GM18873 (cell line): Measurements from ENCODE around the gene FN1.
"Not testable (repeated sequence)": the region's sequence is repeated elsewhere in the genome, so short reads cannot be mapped to it uniquely, and the experiment has no call there.

Experiments
- ATAC-seq: cut with Tn5 transposase; IDR thresholded peaks from one replicate; pipeline ENCODE4 v1.9.1; 2021; ENCODE audit warnings: mild to moderate bottlenecking, moderate library complexity, moderate number of reproducible peaks; ENCODE audit not compliant: unreplicated experiment, low FRiP score

FN1 gene

DNA sequence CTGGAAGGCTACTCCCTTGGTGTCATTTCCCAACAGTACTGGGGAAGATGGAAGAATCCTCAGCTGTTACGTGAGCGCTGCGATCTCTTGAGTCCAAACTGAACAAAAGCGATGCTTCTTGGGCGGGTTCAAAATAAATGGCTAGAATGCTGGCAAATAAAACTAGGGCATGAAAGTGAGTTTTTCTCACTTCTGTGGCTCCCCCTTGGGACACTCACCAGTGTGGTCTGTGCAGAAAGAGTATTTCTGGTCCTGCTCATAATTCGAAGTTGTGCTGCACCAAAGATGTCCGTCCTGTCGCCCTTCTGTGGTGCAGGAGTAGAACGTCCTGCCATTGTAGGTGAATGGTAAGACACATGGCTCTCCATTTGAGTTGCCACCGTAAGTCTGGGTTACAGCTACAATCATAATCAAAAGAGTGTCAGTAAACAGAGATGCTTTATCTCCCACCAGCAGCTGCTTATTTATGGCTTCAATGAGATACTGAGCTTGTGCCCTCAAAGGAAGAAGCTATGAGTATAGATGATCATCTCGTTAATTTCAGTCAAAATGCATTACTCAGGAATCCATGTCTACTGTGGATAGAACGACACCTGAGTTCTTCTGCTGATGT lies 11.8 kb downstream of the FN1 start:
- no peak for ATAC-seq

GRCh38 chr2:215423234-215423633 lies 12.6 kb downstream of the FN1 start:
- no peak for ATAC-seq

- ATAC-seq, result no peak
Observed at GRCh38 chr2:215422676-215423075, 13.2 kb downstream of the FN1 start.

DNA sequence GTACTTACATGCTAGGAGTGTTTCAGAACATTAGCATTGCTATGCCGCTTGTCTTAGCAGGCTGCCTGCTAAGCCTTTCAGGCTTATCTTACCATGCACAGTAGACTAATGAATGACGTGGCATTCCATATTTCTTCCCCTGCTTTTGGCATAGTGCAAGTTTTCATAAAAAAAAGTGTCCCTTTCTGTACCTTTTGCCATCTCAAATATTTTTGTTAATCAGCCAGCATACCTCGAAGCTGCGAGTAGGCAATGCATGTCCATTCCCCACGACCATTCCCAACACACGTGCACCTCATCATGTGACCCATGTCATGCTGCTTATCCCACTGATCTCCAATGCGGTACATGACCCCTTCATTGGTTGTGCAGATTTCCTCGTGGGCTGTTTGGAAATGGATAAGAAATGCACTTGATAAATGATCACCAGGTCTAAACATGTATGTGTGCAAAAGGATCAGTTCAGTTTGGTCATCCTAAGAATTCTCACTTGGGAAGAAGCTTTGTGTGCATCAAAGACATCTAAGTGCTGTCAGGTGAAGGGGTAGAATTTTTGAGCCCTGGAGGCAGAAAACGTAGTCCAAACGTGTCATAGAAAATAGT lies 13.9 kb downstream of the FN1 start:
- ATAC-seq, result no peak

GRCh38 chr2:215420471-215420935 lies 15.4 kb downstream of the FN1 start:
- ATAC-seq, result no peak

GRCh38 chr2:215419769-215420470 lies 15.9 kb downstream of the FN1 start:
- ATAC-seq, result no peak

DNA sequence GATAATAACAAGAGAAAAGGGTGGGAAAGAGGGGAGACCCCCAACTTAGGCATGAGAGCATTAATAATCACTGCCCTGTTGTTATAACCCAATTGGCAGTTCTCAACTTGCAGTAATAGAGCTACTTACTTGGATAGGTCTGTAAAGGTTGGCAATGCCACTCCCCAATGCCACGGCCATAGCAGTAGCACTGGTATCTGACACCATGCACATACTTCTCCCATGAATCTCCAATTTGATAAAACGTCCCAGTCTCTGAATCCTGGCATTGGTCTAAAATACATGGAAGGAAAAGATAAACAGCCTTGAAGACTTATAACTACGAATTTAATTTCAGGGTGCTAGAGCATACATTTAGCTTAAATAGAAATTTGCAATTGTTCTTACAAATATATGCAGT lies 16.8 kb downstream of the FN1 start:
- ATAC-seq, result no peak

GRCh38 chr2:215418064-215418963 lies 17.6 kb downstream of the FN1 start:
- ATAC-seq, result no peak

GRCh38 chr2:215417400-215417951 lies 18.4 kb downstream of the FN1 start:
- no peak for ATAC-seq

DNA sequence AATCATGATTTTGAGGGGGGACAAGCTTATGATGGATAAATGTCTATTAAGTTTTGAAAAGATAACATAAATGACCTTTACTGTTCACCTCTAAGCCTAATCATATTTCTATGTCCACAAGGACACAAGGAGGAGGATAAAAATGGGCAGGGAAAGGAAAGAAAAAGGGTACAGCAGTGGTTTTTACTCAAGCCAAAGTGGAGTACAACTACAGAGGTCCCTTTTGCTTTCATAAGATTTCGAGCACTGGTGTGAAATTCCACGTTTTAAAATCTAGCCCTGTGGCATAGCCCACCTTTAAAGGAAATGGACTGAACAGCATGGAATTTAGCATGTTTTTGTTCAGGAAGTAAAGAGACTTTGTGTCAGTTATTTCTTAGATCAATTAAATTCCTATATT lies 19.2 kb downstream of the FN1 start:
- no peak for ATAC-seq

DNA sequence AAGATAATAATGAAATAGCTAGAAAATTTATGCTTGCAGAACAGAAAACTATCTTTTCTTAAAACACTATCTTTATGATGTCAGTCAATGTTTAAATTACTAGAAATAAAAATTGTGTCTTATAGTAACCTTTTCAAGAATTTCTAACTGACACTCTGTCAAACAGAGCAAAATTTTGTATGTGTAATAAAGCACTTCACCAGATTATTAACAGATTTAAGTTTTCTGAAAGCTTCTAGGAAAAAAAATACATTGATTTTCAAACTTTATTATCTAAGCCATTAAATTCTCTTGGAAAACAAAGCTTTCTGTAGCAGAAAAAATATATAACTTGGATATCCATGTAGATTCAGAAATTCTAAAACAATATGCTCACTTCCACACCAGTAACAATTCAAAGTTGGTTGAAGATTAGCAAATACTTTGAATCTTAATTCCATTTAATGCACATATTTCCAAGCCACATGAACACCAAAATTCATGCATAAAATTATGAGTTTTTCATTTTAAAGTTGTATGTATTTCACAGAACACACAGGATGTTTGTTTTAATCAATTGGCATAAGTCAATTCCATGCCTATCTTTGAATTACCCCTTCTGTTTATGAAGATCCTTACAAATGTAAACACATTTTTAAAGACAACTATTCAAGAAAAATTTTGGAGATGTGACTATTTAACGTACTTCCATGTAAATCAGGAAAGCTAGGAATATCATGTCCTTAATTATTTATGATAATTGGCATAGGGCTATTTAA lies 19.9 kb downstream of the FN1 start:
- ATAC-seq, result no peak

- ATAC-seq, result no peak
Observed at GRCh38 chr2:215415218-215415617, 20.6 kb downstream of the FN1 start.

DNA sequence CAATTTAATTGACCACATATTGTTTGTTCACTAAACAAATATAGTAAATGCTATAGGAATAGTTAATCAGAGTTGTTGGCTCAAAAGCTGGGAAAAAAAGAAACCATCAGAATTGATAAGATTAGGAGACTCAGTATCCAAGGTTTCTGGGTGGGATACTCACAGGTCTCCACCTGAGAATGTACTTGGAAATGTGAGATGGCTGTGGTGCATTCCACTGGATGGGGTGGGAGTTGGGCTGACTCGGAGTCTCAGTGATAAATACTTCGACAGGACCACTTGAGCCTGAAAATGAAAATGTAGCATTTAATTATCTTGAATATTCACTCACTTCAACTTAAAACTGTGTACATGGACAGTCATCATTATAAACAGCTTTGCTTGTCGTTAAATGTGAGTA lies 21.2 kb downstream of the FN1 start:
- ATAC-seq, result no peak

- no peak for ATAC-seq
Observed at GRCh38 chr2:215413974-215414373, 21.9 kb downstream of the FN1 start.

DNA sequence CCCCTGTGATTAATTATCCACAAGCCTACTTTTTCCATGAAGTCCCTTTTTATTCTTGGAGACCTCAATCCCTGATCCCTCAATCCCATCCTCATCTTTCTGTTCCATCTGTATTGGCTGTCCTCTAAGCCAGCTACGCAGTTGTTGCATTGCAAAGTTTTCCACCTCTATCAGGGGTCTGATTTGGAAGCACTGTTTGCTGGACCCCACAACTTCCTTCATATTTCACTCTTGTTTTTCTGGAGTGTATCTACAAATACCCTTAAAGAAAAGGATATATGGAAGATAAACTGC lies 22.4 kb downstream of the FN1 start:
- ATAC-seq, result no peak

DNA sequence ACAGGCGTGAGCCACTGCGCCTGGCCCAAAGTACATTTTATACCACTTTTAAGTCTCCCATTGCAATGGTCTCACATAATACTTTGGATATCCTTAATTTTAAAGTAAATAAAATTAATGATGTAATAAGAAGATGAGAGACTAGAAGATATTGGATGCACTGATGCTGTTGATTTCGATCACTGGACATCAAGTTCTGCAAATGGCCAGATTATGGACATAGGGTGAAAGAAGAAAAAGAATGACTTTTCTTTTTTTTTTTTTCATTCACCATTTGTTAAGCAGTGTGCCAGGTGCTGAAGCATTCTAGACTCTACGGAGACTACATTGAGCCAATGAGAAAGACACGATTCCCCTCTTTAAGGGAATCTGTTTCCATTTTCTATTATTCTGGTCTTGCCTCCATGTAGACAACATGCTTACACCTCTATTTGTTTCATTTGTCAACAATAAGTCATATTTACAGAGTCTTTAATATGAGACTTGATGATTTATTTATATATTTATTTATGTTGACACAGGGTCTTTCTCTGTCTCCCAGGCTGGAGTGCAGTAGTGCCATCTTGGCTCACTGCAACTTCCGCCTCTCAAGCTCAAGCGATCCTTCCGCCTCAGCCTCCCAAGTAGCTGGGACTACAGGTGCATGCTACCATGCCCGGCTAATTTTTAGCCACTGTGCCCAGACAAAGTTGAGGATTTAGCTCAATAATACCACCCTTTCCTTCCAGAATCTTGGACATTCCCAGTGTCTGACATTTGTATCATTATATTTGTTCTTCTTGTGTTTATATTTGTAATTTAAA lies 23.7 kb downstream of the FN1 start:
- ATAC-seq, result no peak

GRCh38 chr2:215410932-215411285 lies 25.0 kb downstream of the FN1 start:
- ATAC-seq, result no peak

DNA sequence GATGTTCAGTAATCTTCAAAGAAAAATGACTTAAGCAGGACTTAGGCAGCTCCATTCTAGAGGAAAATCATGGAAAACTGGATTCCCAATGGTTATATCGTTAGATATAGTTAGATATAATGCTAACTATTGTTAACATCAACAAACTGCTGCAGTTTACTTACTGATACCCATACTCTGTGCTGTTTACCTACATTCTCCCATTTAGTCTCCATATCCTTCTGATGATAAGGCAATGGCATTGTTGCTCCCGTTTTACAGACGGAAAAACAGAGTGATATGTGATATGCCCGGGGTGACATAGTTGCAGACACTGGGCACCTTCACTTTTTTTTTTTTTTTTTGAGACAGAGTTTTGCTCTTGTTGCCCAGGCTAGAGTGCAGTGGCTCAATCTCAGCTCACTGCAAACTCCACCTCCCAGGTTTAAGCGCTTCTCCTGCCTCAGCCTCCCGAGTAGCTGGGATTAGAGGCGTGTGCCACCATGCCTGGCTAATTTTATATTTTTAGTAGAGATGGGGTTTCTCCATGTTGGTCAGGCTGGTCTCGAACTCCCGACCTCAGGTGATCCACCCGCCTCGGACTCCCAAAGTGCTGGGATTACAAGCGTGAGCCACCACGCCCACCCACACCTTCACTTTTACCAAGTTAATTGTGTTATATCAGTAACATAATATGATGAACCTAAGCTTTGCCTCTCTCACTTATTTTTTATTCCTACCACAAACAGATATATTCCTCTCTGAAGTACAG lies 25.5 kb downstream of the FN1 start:
- not testable (repeated sequence) for ATAC-seq
